ENCODE results near the gene LGALS16.

LGALS16 gene

GRCh38 chr19:39680593-39680992 lies 24.9 kb downstream of the LGALS16 start:
- Histone ChIP-seq H3K4me3 (replicated peaks; ENCODE audit: insufficient read depth, low read length) (no peak overlapping the region), H3K27ac (replicated peaks) (no peak overlapping the region), H3K27me3 (ENCODE audit: insufficient read depth, poor library complexity, severe bottlenecking) (peaks cover 10% of the 10 kb centered on the region)
- TF ChIP-seq, protein P1, sequence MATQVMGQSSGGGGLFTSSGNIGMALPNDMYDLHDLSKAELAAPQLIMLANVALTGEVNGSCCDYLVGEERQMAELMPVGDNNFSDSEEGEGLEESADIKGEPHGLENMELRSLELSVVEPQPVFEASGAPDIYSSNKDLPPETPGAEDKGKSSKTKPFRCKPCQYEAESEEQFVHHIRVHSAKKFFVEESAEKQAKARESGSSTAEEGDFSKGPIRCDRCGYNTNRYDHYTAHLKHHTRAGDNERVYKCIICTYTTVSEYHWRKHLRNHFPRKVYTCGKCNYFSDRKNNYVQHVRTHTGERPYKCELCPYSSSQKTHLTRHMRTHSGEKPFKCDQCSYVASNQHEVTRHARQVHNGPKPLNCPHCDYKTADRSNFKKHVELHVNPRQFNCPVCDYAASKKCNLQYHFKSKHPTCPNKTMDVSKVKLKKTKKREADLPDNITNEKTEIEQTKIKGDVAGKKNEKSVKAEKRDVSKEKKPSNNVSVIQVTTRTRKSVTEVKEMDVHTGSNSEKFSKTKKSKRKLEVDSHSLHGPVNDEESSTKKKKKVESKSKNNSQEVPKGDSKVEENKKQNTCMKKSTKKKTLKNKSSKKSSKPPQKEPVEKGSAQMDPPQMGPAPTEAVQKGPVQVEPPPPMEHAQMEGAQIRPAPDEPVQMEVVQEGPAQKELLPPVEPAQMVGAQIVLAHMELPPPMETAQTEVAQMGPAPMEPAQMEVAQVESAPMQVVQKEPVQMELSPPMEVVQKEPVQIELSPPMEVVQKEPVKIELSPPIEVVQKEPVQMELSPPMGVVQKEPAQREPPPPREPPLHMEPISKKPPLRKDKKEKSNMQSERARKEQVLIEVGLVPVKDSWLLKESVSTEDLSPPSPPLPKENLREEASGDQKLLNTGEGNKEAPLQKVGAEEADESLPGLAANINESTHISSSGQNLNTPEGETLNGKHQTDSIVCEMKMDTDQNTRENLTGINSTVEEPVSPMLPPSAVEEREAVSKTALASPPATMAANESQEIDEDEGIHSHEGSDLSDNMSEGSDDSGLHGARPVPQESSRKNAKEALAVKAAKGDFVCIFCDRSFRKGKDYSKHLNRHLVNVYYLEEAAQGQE (IDR thresholded peaks at IDR 0.05; ENCODE audit: insufficient replicate concordance, low read depth): no peak
- TF ChIP-seq GABPA (IDR thresholded peaks at IDR 0.05; ENCODE audit: low read depth) (no peak), SPI1 (IDR thresholded peaks at IDR 0.05; ENCODE audit: borderline replicate concordance, low read depth) (no peak), POLR2AphosphoS5 (IDR thresholded peaks at IDR 0.05; ENCODE audit: low read depth) (no peak)
- TF ChIP-seq, protein P2, sequence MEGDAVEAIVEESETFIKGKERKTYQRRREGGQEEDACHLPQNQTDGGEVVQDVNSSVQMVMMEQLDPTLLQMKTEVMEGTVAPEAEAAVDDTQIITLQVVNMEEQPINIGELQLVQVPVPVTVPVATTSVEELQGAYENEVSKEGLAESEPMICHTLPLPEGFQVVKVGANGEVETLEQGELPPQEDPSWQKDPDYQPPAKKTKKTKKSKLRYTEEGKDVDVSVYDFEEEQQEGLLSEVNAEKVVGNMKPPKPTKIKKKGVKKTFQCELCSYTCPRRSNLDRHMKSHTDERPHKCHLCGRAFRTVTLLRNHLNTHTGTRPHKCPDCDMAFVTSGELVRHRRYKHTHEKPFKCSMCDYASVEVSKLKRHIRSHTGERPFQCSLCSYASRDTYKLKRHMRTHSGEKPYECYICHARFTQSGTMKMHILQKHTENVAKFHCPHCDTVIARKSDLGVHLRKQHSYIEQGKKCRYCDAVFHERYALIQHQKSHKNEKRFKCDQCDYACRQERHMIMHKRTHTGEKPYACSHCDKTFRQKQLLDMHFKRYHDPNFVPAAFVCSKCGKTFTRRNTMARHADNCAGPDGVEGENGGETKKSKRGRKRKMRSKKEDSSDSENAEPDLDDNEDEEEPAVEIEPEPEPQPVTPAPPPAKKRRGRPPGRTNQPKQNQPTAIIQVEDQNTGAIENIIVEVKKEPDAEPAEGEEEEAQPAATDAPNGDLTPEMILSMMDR (IDR thresholded peaks at IDR 0.05; ENCODE audit: insufficient read depth, low read length): no peak
- no peak for DNase-seq (ENCODE audit: low read depth in 1 of 2, low spot score in 1 of 2)

DNA sequence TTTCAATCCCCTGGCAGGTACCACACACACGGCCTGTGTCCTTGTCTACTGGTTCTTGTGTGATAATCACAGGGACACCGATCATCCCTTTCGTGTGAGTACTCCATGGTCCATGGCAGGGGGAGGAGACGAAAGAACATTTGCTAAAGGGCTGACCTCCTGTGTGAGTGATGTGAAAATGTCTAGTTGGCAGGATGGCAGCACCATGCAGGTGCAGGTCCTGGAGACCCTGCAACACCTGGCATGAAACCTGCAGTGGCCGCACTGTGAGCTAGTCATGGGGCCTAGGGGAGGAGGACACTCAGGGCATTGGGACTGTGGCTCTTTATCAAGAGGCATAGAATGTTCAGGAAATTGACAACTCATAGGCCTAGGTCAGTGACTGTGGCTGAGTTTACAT lies 25.7 kb downstream of the LGALS16 start:
- TF ChIP-seq GABPA (IDR thresholded peaks at IDR 0.05; ENCODE audit: low read depth): no peak
- no peak for TF ChIP-seq SPI1 (IDR thresholded peaks at IDR 0.05; ENCODE audit: borderline replicate concordance, low read depth)
- TF ChIP-seq, protein P2 (IDR thresholded peaks at IDR 0.05; ENCODE audit: insufficient read depth, low read length): no peak
- TF ChIP-seq POLR2AphosphoS5 (IDR thresholded peaks at IDR 0.05; ENCODE audit: low read depth): no peak
- TF ChIP-seq, protein P1 (IDR thresholded peaks at IDR 0.05; ENCODE audit: insufficient replicate concordance, low read depth): no peak
- H3K27ac ChIP-seq (replicated peaks): no peak overlapping the region
- no peak for DNase-seq (ENCODE audit: low read depth in 1 of 2, low spot score in 1 of 2)
- no peak overlapping the region for H3K4me3 ChIP-seq (replicated peaks; ENCODE audit: insufficient read depth, low read length)
- H3K27me3 ChIP-seq (ENCODE audit: insufficient read depth, poor library complexity, severe bottlenecking): peaks cover 10% of the 10 kb centered on the region

DNA sequence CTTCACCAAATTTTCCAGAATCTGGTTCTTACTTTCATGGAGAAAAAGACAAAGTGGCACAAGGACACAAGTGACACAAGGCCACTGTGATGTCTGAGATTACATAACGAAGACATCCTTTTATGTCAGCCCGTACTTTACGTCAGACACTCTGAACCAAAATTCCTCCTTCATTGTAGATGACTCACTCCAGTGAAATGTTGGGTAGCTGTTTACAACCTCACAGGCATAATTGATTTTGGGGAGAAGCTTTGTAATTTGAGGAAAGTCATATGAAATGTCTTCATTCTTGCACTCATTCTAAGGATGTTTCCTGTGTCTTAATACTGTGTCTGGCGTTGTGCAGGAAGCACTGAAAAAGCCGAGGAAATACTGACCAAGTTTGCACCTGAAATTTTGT lies 28.6 kb downstream of the LGALS16 start:
- no peak overlapping the region for H3K27ac ChIP-seq (replicated peaks)
- DNase-seq (ENCODE audit: low read depth in 1 of 2, low spot score in 1 of 2): no peak
- H3K27me3 ChIP-seq (ENCODE audit: insufficient read depth, poor library complexity, severe bottlenecking): peaks cover 5% of the 10 kb centered on the region
- no peak for TF ChIP-seq SPI1 (IDR thresholded peaks at IDR 0.05; ENCODE audit: borderline replicate concordance, low read depth)
- TF ChIP-seq, protein P1 (IDR thresholded peaks at IDR 0.05; ENCODE audit: insufficient replicate concordance, low read depth): no peak
- TF ChIP-seq GABPA (IDR thresholded peaks at IDR 0.05; ENCODE audit: low read depth): no peak
- TF ChIP-seq, protein P2 (IDR thresholded peaks at IDR 0.05; ENCODE audit: insufficient read depth, low read length): no peak
- TF ChIP-seq POLR2AphosphoS5 (IDR thresholded peaks at IDR 0.05; ENCODE audit: low read depth): no peak
- H3K4me3 ChIP-seq (replicated peaks; ENCODE audit: insufficient read depth, low read length): no peak overlapping the region

All from HL-60 (cell line).